Transverse colon (tissue), 4 donors: ENCODE results near the gene WSCD1.

Source experiments
- CTCF ChIP-seq, 5 experiments: fragments of 200-600 bp in 3 of 5; fragments of 450-650 bp in 2 of 5; sonication (generic) in 3 of 5; IDR thresholded peaks; 1 replicate in 2 of 5; 2 replicates in 3 of 5; pipeline ENCODE4 v1.5.1; 2016 to 2017; ENCODE audit warnings: antibody characterized with exemption in 5 of 5, inconsistent platforms in 3 of 5, mild to moderate bottlenecking in 2 of 5, moderate library complexity in 1 of 5
- EP300 ChIP-seq: sonication (generic); formaldehyde crosslinking; IDR thresholded peaks from one replicate; pipeline ENCODE4 v1.6.1; 2017; ENCODE audit warnings: antibody characterized with exemption, low read depth
- POLR2A ChIP-seq: fragments of 450-650 bp; IDR thresholded peaks from one replicate; pipeline ENCODE4 v1.6.1; 2016; ENCODE audit warnings: antibody characterized with exemption, mild to moderate bottlenecking, moderate library complexity
- POLR2AphosphoS5 ChIP-seq, 3 donors: sonication (generic); formaldehyde crosslinking; IDR thresholded peaks; one replicate each; pipeline ENCODE4 v1.6.1; 2016; ENCODE audit warnings: antibody characterized with exemption in 3 of 3

GRCh38 chr17:6140728-6141330 is 70.7 kb downstream of the WSCD1 start:
- no peak for TF ChIP-seq CTCF (IDR thresholded peaks at IDR 0.05)
- no peak for TF ChIP-seq EP300
- TF ChIP-seq POLR2A = no peak
- TF ChIP-seq POLR2AphosphoS5 (IDR thresholded peaks at IDR 0.05) = no peak
